WTC11 (cell line): ENCODE measurements around the gene VPS8. TPM values are rescaled to one million over a fixed set of nuclear protein-coding genes. Genes with fewer than 3 reads are reported as not detected.

Experiments used
- ATAC-seq: fragments of 200-7000 bp; cut with Tn5 transposase; 2 replicates; pipeline ENCODE4 v1.10.0; 2021; ENCODE audit warnings: mild to moderate bottlenecking, moderate library complexity
- CTCF ChIA-PET: fragments of 300-600 bp; sonication (Branson Sonifier 250); formaldehyde crosslinking; loops from one replicate; lab custom pipeline; 2021; ENCODE audit warnings: antibody characterized with exemption; lab: Charles Lee
- POLR2A ChIA-PET: fragments of 350-600 bp; sonication (Branson Sonifier 250); formaldehyde crosslinking; loops from one replicate; lab custom pipeline; 2021; ENCODE audit warnings: antibody characterized with exemption; lab: Charles Lee
- DNase-seq: peaks from one replicate; pipeline ENCODE4 v3.0.0; 2021; ENCODE audit warnings: low spot score
- H3K27ac Mint-ChIP-seq: 2 replicates; pipeline ENCODE4 v1.8.0; 2021; ENCODE audit warnings: mixed read lengths
- H3K27me3 Mint-ChIP-seq: 2 replicates; pipeline ENCODE4 v1.8.0; 2021; ENCODE audit warnings: low read depth, mild to moderate bottlenecking, moderate library complexity, mixed read lengths
- H3K36me3 Mint-ChIP-seq: 2 replicates; pipeline ENCODE4 v1.8.0; 2021; ENCODE audit warnings: mixed read lengths
- H3K4me1 Mint-ChIP-seq: 2 replicates; pipeline ENCODE4 v1.8.0; 2022; ENCODE audit warnings: mixed read lengths
- H3K4me3 Mint-ChIP-seq: 2 replicates; pipeline ENCODE4 v1.8.0; 2021; ENCODE audit warnings: mild to moderate bottlenecking, moderate library complexity, mixed read lengths
- H3K9me3 Mint-ChIP-seq: 2 replicates; pipeline ENCODE4 v1.8.0; 2021; ENCODE audit warnings: mixed read lengths
- ELF4 ChIP-seq: sonication (generic); formaldehyde crosslinking; IDR thresholded peaks from 2 replicates; pipeline ENCODE4 v1.8.1; 2022; ENCODE audit warnings: low read depth, mild to moderate bottlenecking, moderate library complexity, missing genetic modification reagents
- ESRRA ChIP-seq: sonication (generic); formaldehyde crosslinking; IDR thresholded peaks from 2 replicates; pipeline ENCODE4 v1.8.1; 2022; ENCODE audit warnings: mild to moderate bottlenecking, missing genetic modification reagents, borderline replicate concordance
- FOXP1 ChIP-seq: sonication (generic); formaldehyde crosslinking; IDR thresholded peaks from 2 replicates; pipeline ENCODE4 v1.8.0; 2022; ENCODE audit warnings: missing genetic modification reagents, mild to moderate bottlenecking, moderate library complexity, borderline replicate concordance
- GABPB1 ChIP-seq: sonication (generic); formaldehyde crosslinking; IDR thresholded peaks from 2 replicates; pipeline ENCODE4 v1.8.1; 2023; ENCODE audit warnings: mild to moderate bottlenecking, missing genetic modification reagents
- GRHL2 ChIP-seq: fragments of 250-450 bp; sonication (Bioruptor Pico); IDR thresholded peaks from 2 replicates; pipeline ENCODE4 v1.8.0; 2022; ENCODE audit warnings: mild to moderate bottlenecking, moderate library complexity; ENCODE audit not compliant: insufficient replicate concordance, severe bottlenecking
- GTF2I ChIP-seq: fragments of 250-450 bp; sonication (Bioruptor Pico); conservative IDR thresholded peaks from 2 replicates; pipeline ENCODE4 v1.4.0; 2021; ENCODE audit warnings: mild to moderate bottlenecking
- JAZF1 ChIP-seq: fragments of 250-450 bp; sonication (Bioruptor Pico); IDR thresholded peaks from 2 replicates; pipeline ENCODE4 v1.9.0; 2021; ENCODE audit warnings: moderate library complexity, mild to moderate bottlenecking, inconsistent platforms
- NFYB ChIP-seq: sonication (generic); formaldehyde crosslinking; conservative IDR thresholded peaks from 2 replicates; pipeline ENCODE4 v1.8.0; 2022; ENCODE audit warnings: low read depth, missing genetic modification reagents
- RELA ChIP-seq: sonication (generic); formaldehyde crosslinking; IDR thresholded peaks from 2 replicates; pipeline ENCODE4 v1.8.1; 2022; ENCODE audit warnings: missing genetic modification reagents, mild to moderate bottlenecking, borderline replicate concordance
- ZNF138 ChIP-seq: sonication (generic); formaldehyde crosslinking; conservative IDR thresholded peaks from 2 replicates; pipeline ENCODE4 v1.8.1; 2022; ENCODE audit warnings: mild to moderate bottlenecking, moderate library complexity, missing genetic modification reagents
- ZNF263 ChIP-seq: sonication (generic); formaldehyde crosslinking; IDR thresholded peaks from 2 replicates; pipeline ENCODE4 v1.8.1; 2022; ENCODE audit warnings: low read depth, mild to moderate bottlenecking, moderate library complexity, missing genetic modification reagents
- total RNA-seq: library from RNA; stranded (reverse); gene quantifications from 3 replicates; pipeline ENCODE4 v1.2.3, GENCODE V29; 2021
- TF ChIP-seq, protein P1 (sequence below): sonication (generic); formaldehyde crosslinking; IDR thresholded peaks from 2 replicates; pipeline ENCODE4 v1.8.1; 2022; ENCODE audit warnings: low read depth, missing genetic modification reagents, borderline replicate concordance
- TF ChIP-seq, protein P2 (sequence below): sonication (generic); formaldehyde crosslinking; IDR thresholded peaks from 2 replicates; pipeline ENCODE4 v1.8.1; 2023; ENCODE audit warnings: mild to moderate bottlenecking, missing genetic modification reagents
- TF ChIP-seq, protein P3 (sequence below): sonication (generic); formaldehyde crosslinking; IDR thresholded peaks from 2 replicates; pipeline ENCODE4 v1.8.0; 2023; ENCODE audit warnings: missing genetic modification reagents, mild to moderate bottlenecking, borderline replicate concordance
- TF ChIP-seq, protein P4 (sequence below): fragments of 250-450 bp; sonication (Bioruptor Pico); IDR thresholded peaks from 2 replicates; pipeline ENCODE4 v1.9.0; 2021; ENCODE audit warnings: mild to moderate bottlenecking
- TF ChIP-seq, protein P5 (sequence below): sonication (generic); formaldehyde crosslinking; IDR thresholded peaks from 2 replicates; pipeline ENCODE4 v1.8.0; 2022; ENCODE audit warnings: mild to moderate bottlenecking, missing genetic modification reagents
- TF ChIP-seq, protein P6 (sequence below): sonication (generic); formaldehyde crosslinking; IDR thresholded peaks from 2 replicates; pipeline ENCODE4 v1.8.1; 2022; ENCODE audit warnings: missing genetic modification reagents, borderline replicate concordance

Gene VPS8
- total RNA-seq, 1 experiment from 2014 or later = 44.9 TPM

DNA sequence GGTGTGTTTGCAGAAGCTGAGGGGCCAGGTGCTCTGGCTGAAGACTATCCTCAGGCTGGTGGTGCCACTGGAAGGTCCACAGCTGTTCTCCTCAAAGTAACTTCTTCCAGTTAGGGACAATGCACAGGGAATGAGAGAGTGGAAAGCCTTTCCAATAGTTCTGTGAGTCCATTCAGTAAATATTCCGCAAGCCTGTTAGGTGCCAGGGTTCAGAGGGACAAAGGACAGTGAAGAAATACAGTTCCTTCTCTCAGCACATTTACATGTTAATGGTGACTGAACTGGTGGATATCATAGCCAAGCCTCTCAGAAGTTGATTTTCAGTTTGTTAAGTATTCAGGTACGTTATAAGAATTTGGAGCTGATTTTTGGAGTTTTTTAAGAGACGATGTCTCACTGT, 218.4 kb downstream of the VPS8 start:
- ChIA-PET POLR2A (no interaction called here), CTCF (interaction anchor here (0.6 to 0.8 kb wide), 2 partner anchors 17 to 41 kb away, joined by 3 to 7 read pairs; no protein-coding TSS in a partner anchor)
- peaks cover 8% of the 10 kb centered on the region; the same call in 1 of the 2 replicates for H3K9me3 Mint-ChIP-seq
- 0 out of 2 replicates have a peak overlapping the region, but pooled peaks have one; percentile 30 for H3K27ac Mint-ChIP-seq
- ATAC-seq (no peak), DNase-seq (no peak)
- peaks cover 9% of the 10 kb centered on the region for H3K36me3 Mint-ChIP-seq
- peaks cover 8% of the 10 kb centered on the region for H3K4me1 Mint-ChIP-seq
- no peaks in the 10 kb centered on the region for H3K27me3 Mint-ChIP-seq
- no peak overlapping the region for H3K4me3 Mint-ChIP-seq
- TF ChIP-seq, protein P1, sequence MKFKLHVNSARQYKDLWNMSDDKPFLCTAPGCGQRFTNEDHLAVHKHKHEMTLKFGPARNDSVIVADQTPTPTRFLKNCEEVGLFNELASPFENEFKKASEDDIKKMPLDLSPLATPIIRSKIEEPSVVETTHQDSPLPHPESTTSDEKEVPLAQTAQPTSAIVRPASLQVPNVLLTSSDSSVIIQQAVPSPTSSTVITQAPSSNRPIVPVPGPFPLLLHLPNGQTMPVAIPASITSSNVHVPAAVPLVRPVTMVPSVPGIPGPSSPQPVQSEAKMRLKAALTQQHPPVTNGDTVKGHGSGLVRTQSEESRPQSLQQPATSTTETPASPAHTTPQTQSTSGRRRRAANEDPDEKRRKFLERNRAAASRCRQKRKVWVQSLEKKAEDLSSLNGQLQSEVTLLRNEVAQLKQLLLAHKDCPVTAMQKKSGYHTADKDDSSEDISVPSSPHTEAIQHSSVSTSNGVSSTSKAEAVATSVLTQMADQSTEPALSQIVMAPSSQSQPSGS (CRISPR knock-in tag) = no peak
- TF ChIP-seq GTF2I (CRISPR knock-in tag) = no peak
- no peak for TF ChIP-seq NFYB (CRISPR knock-in tag)
- TF ChIP-seq, protein P2, sequence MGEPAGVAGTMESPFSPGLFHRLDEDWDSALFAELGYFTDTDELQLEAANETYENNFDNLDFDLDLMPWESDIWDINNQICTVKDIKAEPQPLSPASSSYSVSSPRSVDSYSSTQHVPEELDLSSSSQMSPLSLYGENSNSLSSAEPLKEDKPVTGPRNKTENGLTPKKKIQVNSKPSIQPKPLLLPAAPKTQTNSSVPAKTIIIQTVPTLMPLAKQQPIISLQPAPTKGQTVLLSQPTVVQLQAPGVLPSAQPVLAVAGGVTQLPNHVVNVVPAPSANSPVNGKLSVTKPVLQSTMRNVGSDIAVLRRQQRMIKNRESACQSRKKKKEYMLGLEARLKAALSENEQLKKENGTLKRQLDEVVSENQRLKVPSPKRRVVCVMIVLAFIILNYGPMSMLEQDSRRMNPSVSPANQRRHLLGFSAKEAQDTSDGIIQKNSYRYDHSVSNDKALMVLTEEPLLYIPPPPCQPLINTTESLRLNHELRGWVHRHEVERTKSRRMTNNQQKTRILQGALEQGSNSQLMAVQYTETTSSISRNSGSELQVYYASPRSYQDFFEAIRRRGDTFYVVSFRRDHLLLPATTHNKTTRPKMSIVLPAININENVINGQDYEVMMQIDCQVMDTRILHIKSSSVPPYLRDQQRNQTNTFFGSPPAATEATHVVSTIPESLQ (CRISPR knock-in tag) = no peak
- no peak for TF ChIP-seq FOXP1 (CRISPR knock-in tag)
- no peak for TF ChIP-seq RELA
- TF ChIP-seq ESRRA (CRISPR knock-in tag) = no peak
- no peak for TF ChIP-seq JAZF1 (CRISPR knock-in tag)
- TF ChIP-seq, protein P3, sequence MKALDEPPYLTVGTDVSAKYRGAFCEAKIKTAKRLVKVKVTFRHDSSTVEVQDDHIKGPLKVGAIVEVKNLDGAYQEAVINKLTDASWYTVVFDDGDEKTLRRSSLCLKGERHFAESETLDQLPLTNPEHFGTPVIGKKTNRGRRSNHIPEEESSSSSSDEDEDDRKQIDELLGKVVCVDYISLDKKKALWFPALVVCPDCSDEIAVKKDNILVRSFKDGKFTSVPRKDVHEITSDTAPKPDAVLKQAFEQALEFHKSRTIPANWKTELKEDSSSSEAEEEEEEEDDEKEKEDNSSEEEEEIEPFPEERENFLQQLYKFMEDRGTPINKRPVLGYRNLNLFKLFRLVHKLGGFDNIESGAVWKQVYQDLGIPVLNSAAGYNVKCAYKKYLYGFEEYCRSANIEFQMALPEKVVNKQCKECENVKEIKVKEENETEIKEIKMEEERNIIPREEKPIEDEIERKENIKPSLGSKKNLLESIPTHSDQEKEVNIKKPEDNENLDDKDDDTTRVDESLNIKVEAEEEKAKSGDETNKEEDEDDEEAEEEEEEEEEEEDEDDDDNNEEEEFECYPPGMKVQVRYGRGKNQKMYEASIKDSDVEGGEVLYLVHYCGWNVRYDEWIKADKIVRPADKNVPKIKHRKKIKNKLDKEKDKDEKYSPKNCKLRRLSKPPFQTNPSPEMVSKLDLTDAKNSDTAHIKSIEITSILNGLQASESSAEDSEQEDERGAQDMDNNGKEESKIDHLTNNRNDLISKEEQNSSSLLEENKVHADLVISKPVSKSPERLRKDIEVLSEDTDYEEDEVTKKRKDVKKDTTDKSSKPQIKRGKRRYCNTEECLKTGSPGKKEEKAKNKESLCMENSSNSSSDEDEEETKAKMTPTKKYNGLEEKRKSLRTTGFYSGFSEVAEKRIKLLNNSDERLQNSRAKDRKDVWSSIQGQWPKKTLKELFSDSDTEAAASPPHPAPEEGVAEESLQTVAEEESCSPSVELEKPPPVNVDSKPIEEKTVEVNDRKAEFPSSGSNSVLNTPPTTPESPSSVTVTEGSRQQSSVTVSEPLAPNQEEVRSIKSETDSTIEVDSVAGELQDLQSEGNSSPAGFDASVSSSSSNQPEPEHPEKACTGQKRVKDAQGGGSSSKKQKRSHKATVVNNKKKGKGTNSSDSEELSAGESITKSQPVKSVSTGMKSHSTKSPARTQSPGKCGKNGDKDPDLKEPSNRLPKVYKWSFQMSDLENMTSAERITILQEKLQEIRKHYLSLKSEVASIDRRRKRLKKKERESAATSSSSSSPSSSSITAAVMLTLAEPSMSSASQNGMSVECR (CRISPR knock-in tag) = no peak
- TF ChIP-seq ELF4 (CRISPR knock-in tag) = no peak
- TF ChIP-seq, protein P4, sequence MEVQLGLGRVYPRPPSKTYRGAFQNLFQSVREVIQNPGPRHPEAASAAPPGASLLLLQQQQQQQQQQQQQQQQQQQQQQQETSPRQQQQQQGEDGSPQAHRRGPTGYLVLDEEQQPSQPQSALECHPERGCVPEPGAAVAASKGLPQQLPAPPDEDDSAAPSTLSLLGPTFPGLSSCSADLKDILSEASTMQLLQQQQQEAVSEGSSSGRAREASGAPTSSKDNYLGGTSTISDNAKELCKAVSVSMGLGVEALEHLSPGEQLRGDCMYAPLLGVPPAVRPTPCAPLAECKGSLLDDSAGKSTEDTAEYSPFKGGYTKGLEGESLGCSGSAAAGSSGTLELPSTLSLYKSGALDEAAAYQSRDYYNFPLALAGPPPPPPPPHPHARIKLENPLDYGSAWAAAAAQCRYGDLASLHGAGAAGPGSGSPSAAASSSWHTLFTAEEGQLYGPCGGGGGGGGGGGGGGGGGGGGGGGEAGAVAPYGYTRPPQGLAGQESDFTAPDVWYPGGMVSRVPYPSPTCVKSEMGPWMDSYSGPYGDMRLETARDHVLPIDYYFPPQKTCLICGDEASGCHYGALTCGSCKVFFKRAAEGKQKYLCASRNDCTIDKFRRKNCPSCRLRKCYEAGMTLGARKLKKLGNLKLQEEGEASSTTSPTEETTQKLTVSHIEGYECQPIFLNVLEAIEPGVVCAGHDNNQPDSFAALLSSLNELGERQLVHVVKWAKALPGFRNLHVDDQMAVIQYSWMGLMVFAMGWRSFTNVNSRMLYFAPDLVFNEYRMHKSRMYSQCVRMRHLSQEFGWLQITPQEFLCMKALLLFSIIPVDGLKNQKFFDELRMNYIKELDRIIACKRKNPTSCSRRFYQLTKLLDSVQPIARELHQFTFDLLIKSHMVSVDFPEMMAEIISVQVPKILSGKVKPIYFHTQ (CRISPR knock-in tag) = no peak
- no peak for TF ChIP-seq GABPB1
- no peak for TF ChIP-seq GRHL2 (CRISPR knock-in tag)
- TF ChIP-seq, protein P5, sequence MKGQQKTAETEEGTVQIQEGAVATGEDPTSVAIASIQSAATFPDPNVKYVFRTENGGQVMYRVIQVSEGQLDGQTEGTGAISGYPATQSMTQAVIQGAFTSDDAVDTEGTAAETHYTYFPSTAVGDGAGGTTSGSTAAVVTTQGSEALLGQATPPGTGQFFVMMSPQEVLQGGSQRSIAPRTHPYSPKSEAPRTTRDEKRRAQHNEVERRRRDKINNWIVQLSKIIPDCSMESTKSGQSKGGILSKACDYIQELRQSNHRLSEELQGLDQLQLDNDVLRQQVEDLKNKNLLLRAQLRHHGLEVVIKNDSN (CRISPR knock-in tag) = no peak
- TF ChIP-seq, protein P6, sequence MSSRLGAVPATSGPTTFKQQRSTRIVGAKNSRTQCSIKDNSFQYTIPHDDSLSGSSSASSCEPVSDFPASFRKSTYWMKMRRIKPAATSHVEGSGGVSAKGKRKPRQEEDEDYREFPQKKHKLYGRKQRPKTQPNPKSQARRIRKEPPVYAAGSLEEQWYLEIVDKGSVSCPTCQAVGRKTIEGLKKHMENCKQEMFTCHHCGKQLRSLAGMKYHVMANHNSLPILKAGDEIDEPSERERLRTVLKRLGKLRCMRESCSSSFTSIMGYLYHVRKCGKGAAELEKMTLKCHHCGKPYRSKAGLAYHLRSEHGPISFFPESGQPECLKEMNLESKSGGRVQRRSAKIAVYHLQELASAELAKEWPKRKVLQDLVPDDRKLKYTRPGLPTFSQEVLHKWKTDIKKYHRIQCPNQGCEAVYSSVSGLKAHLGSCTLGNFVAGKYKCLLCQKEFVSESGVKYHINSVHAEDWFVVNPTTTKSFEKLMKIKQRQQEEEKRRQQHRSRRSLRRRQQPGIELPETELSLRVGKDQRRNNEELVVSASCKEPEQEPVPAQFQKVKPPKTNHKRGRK (CRISPR knock-in tag) = no peak
- no peak for TF ChIP-seq ZNF263 (CRISPR knock-in tag)
- no peak for TF ChIP-seq ZNF138 (CRISPR knock-in tag)
